ENCODE measurements around the gene ANO7. TPM values are rescaled to one million over a fixed set of nuclear protein-coding genes. Genes with fewer than 3 reads are reported as not detected.

The ANO7 gene
- total RNA-seq, 1 donor from 2014 or later = 2.8 TPM

DNA sequence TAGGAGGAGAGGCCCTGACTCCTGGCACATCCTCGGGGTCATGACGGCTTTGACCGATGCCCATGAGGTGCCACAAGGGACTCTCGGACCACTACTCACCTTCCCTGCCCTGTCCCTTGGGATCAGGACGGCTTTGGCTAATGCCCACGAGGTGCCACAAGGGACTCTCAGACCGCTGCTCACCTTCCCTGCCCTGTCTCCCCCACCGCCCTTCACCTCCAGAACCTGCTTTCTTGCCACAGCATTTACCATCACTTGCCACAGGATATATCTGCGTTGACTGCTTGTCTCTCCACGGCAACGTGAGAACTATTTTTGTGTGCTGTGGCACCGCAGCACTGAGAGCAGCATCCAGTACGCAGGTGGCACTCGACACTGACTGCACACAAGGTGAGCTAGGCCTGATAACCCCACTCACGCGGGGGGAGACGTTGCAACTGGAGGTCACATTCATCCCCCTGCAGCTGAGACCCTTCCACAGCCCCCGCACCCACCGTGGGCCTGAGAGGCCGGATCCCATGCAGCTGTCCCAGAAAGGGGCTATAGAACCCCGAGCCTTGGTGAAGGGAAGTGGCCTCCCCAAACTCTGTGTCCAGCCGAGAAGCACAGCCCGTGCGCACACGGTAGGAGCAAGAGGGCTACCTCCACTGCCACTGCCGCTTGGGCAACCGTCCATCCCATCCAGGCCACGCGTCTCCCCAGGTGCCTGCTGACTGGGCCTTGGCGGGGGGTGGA lies 47.5 kb downstream of the ANO7 start:
- DNase-seq (ENCODE audit: low read depth) = no peak
- no peak overlapping the region for H3K4me3 ChIP-seq (ENCODE audit: low read depth, low read length)
- TF ChIP-seq, protein P1, sequence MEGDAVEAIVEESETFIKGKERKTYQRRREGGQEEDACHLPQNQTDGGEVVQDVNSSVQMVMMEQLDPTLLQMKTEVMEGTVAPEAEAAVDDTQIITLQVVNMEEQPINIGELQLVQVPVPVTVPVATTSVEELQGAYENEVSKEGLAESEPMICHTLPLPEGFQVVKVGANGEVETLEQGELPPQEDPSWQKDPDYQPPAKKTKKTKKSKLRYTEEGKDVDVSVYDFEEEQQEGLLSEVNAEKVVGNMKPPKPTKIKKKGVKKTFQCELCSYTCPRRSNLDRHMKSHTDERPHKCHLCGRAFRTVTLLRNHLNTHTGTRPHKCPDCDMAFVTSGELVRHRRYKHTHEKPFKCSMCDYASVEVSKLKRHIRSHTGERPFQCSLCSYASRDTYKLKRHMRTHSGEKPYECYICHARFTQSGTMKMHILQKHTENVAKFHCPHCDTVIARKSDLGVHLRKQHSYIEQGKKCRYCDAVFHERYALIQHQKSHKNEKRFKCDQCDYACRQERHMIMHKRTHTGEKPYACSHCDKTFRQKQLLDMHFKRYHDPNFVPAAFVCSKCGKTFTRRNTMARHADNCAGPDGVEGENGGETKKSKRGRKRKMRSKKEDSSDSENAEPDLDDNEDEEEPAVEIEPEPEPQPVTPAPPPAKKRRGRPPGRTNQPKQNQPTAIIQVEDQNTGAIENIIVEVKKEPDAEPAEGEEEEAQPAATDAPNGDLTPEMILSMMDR (conservative IDR thresholded peaks at IDR 0.05; ENCODE audit: low read depth, low read length) = no peak

DNA sequence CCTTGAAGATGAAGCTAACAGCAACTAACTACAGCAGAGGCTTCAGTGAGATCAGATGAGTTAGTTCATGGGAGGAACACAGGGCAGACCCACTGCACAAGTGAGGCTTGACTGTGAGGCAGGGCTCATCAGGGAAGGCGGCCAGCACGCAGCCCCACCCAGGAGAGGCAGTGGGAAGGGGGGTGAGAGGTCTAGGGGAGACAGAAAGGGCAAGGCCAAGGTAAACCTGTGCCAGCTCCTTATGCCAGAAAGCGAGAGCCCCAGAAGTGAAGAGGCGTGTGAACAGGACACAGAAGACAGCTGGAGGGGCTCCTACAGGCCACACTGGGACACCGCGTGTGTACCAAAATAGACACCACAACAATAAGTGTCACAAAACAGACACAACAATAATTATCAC lies 48.6 kb downstream of the ANO7 start:
- DNase-seq (ENCODE audit: low read depth) = no peak
- TF ChIP-seq, protein P1 (conservative IDR thresholded peaks at IDR 0.05; ENCODE audit: low read depth, low read length) = no peak
- no peak overlapping the region for H3K4me3 ChIP-seq (ENCODE audit: low read depth, low read length)

DNA sequence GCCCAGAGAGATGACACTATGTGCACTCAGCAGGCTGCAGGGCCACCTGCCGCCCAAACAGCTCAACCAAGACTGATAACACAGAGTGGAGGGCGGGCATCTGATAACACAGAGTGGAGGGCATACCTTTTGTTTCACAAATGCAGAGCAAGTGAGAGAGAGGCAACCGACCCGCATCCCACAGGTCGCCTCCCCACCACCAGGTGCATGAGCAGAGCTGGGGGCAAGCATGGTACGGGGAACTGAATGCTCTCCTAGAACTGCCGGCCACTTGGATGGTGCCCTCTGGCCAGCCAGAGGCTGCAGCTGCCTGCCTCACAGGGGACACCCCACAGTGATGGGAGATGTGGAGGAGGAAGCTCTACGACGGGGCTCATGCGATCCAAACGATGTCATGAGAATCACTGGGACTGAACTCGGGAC lies 49.5 kb downstream of the ANO7 start:
- no peak overlapping the region for H3K4me3 ChIP-seq (ENCODE audit: low read depth, low read length)
- TF ChIP-seq, protein P1 (conservative IDR thresholded peaks at IDR 0.05; ENCODE audit: low read depth, low read length) = no peak
- no peak for DNase-seq (ENCODE audit: low read depth)

DNA sequence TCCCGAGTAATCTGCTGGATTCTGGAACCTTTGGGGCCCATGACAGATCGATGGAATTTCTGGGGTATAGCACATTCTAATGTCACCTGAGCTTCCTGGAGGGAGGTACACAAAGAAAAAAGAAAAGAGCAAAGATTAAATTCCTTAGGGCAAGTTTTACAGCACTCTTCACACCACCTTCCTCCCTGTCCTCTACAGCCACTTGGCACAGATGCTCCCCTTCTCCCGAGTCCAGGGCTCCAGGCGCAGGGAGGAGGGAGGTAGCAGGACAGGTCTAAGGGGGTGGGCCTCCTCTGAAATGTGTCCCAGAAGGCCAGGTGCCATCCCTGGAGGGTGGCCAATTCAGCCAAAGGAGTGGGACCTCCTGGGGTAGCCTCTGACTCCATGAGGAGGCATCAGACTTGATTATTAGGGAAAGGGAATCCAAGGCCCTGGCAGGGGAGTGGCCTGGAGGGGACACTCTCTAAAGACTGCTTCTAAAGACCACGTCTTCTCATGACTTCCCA lies 50.3 kb downstream of the ANO7 start:
- no peak for DNase-seq (ENCODE audit: low read depth)
- no peak overlapping the region for H3K4me3 ChIP-seq (ENCODE audit: low read depth, low read length)
- TF ChIP-seq, protein P1 (conservative IDR thresholded peaks at IDR 0.05; ENCODE audit: low read depth, low read length) = no peak

DNA sequence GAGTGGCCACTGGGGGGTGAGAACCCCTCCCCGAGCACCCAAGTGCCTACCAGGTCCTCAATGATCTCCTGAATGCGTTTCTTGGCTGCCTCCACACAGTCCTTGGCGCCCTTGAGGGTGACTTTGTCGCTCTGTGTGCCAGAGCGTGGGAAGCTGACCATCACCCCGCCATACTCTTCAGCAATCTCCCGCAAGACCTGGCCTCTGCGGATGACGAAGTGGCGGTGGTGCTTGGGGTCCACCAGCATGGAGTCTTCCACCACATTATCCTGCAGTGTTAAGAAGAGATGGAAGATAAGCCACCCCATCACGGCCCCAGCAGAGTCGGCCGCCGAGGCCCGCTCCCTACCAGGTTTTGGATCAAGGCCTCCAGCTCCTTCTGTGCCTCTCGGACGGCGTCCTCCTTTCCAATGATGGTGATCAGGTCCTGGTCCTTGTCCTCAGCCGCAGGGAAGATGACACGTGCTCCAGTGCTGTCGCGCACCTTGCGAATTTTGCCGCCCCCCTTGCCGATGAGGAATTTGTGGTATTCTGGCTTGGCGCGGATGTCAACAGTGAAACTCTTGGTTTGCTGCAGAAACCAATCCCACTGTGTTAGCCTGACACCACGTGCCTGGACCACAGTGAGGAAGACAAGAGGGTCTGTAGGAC lies 51.2 kb downstream of the ANO7 start:
- TF ChIP-seq, protein P1 (conservative IDR thresholded peaks at IDR 0.05; ENCODE audit: low read depth, low read length) = no peak
- no peak overlapping the region for H3K4me3 ChIP-seq (ENCODE audit: low read depth, low read length)
- DNase-seq (ENCODE audit: low read depth) = no peak

DNA sequence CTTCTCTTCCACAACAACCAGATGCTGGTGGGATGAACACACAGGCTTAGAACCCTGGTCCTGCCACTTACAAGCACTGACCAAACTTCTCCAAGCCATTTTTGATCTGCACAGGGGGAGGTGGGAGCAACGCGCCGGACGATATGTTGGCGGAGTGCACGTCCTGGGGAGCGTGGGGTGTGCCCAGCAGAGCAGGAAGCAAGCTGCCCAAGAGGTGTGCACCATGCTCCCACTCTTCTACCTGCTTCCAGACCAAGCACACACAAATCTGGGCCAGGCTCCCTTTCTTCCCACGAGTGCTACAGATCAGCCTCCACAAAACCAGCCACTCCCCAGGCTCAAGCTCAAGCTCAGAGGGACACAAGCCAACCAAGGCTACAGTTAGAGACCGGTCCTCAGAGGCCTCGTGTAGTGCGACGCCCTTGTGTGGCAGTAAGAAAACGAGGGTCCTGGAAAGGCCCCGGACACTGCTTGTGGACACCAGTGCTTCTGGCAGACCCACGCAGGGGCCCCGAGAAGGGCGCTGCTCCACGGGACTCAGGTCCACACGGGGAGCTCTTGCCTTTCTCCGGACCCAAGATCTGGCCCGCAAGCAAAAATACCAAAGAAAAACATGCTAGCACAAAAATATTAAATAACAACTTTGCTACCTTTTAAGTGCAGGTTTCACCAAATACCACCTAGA lies 52.0 kb downstream of the ANO7 start:
- DNase-seq (ENCODE audit: low read depth) = no peak
- TF ChIP-seq, protein P1 (conservative IDR thresholded peaks at IDR 0.05; ENCODE audit: low read depth, low read length) = no peak
- H3K4me3 ChIP-seq (ENCODE audit: low read depth, low read length) = no peak overlapping the region
